Neural cell (in vitro differentiated cells): Measurements from ENCODE around the gene CHST13. TPM values are rescaled to one million over a fixed set of nuclear protein-coding genes. Genes with fewer than 3 reads are reported as not detected.

Experiments
- H2AFZ ChIP-seq: fragments of 200-600, 300-800 bp; sonication (generic), shearing (Covaris generic); 2 replicates; pipeline ENCODE4 v1.6.0; 2014; ENCODE audit warnings: low read depth, mild to moderate bottlenecking, antibody characterized with exemption, low read length, moderate library complexity
- H3F3A ChIP-seq: fragments of 200-600 bp; shearing (Covaris generic); 2 replicates; pipeline ENCODE4 v1.6.1; 2016; ENCODE audit warnings: mild to moderate bottlenecking, moderate library complexity, mixed read lengths, antibody characterized with exemption, low read length; ENCODE audit not compliant: insufficient read depth, poor library complexity, severe bottlenecking
- H3K27ac ChIP-seq: fragments of 200-600, 300-800 bp; sonication (generic), shearing (Covaris generic); 2 replicates; pipeline ENCODE4 v1.5.1; 2014; ENCODE audit warnings: mild to moderate bottlenecking, low read length, moderate library complexity
- H3K27me3 ChIP-seq: fragments of 300-800, 200-600 bp; sonication (generic), shearing (Covaris generic); 2 replicates; pipeline ENCODE4 v1.6.0; 2014; ENCODE audit warnings: mild to moderate bottlenecking, low read depth, low read length, moderate library complexity; ENCODE audit not compliant: insufficient read depth
- H3K36me3 ChIP-seq: fragments of 300-800, 200-600 bp; sonication (generic), shearing (Covaris generic); 2 replicates; pipeline ENCODE4 v1.5.1; 2014; ENCODE audit warnings: mild to moderate bottlenecking, antibody characterized with exemption, low read length, moderate library complexity; ENCODE audit not compliant: insufficient read depth
- H3K4me2 ChIP-seq: fragments of 300-800, 200-600 bp; sonication (generic), shearing (Covaris generic); 2 replicates; pipeline ENCODE4 v1.6.0; 2014; ENCODE audit warnings: mild to moderate bottlenecking, low read length
- H3K4me3 ChIP-seq: fragments of 300-800, 200-600 bp; sonication (generic), shearing (Covaris generic); 2 replicates; pipeline ENCODE4 v1.5.1; 2014; ENCODE audit warnings: mild to moderate bottlenecking, low read length, moderate library complexity
- H3K79me2 ChIP-seq: fragments of 200-600 bp; shearing (Covaris generic); replicated peaks from 2 replicates; pipeline ENCODE4 v1.6.0; 2014; ENCODE audit warnings: mild to moderate bottlenecking, low read length, moderate library complexity; ENCODE audit not compliant: insufficient read depth
- H3K9ac ChIP-seq: fragments of 300-800, 200-600 bp; sonication (generic), shearing (Covaris generic); 2 replicates; pipeline ENCODE4 v1.6.1; 2016; ENCODE audit warnings: mild to moderate bottlenecking, low read length, mixed read lengths
- H3K9me2 ChIP-seq: fragments of 200-600 bp; shearing (Covaris generic); 2 replicates; pipeline ENCODE4 v1.6.1; 2016; ENCODE audit warnings: mild to moderate bottlenecking, low read length, mixed read lengths; ENCODE audit not compliant: insufficient read depth
- H3K9me3 ChIP-seq: fragments of 200-600, 300-800 bp; sonication (generic), shearing (Covaris generic); 2 replicates; pipeline ENCODE4 v1.6.1; 2016; ENCODE audit warnings: mild to moderate bottlenecking, mixed run types, low read length, moderate library complexity, mixed read lengths
- H4K20me1 ChIP-seq: fragments of 200-600 bp; shearing (Covaris generic); 2 replicates; pipeline ENCODE4 v1.6.1; 2016; ENCODE audit warnings: mild to moderate bottlenecking, mixed run types; ENCODE audit not compliant: insufficient read depth
- EP300 ChIP-seq: fragments of 450-650 bp; conservative IDR thresholded peaks from 2 replicates; pipeline ENCODE4 v1.6.1; 2014; ENCODE audit warnings: antibody characterized with exemption, mild to moderate bottlenecking, moderate library complexity; ENCODE audit not compliant: poor library complexity, severe bottlenecking
- EZH2 ChIP-seq: fragments of 200-600, 300-800 bp; shearing (Covaris generic), sonication (generic); IDR thresholded peaks from 2 replicates; pipeline ENCODE4 v1.6.1; 2014; ENCODE audit warnings: antibody characterized with exemption, low read length, borderline replicate concordance, mild to moderate bottlenecking; ENCODE audit not compliant: insufficient read depth, poor library complexity, severe bottlenecking
- MXI1 ChIP-seq: fragments of 450-650 bp; conservative IDR thresholded peaks from 2 replicates; pipeline ENCODE4 v1.6.1; 2014; ENCODE audit warnings: antibody characterized with exemption, mild to moderate bottlenecking; ENCODE audit not compliant: poor library complexity, severe bottlenecking
- POLR2AphosphoS5 ChIP-seq: IDR thresholded peaks from 2 replicates; pipeline ENCODE4 v1.6.1; 2012
- RAD21 ChIP-seq: fragments of 450-650 bp; conservative IDR thresholded peaks from 2 replicates; pipeline ENCODE4 v1.6.1; 2014; ENCODE audit warnings: antibody characterized with exemption, mild to moderate bottlenecking, moderate library complexity
- SMC3 ChIP-seq: fragments of 450-650 bp; conservative IDR thresholded peaks from 2 replicates; pipeline ENCODE4 v1.6.1; 2014; ENCODE audit warnings: antibody characterized with exemption, mild to moderate bottlenecking, moderate library complexity; ENCODE audit not compliant: poor library complexity
- TAF1 ChIP-seq: IDR thresholded peaks from 2 replicates; pipeline ENCODE4 v1.6.1; 2012; ENCODE audit warnings: low read depth
- polyA minus RNA-seq: library from RNA; depleted of rRNA, polyadenylated mRNA; stranded (reverse); fragments of >200 nt; gene quantifications from 2 replicates; pipeline ENCODE4 v1.2.3, GENCODE V29; 2014
- polyA plus RNA-seq: library from polyadenylated mRNA; depleted of rRNA; stranded (reverse); fragments of >200 nt; gene quantifications from 2 replicates; pipeline ENCODE4 v1.2.3, GENCODE V29; 2014
- TF ChIP-seq, protein P1 (sequence below): IDR thresholded peaks from 2 replicates; pipeline ENCODE4 v1.6.1; 2012; ENCODE audit warnings: borderline replicate concordance
- TF ChIP-seq, protein P2 (sequence below): fragments of 450-650 bp; IDR thresholded peaks from 2 replicates; pipeline ENCODE4 v1.5.1; 2014; ENCODE audit warnings: antibody characterized with exemption, mild to moderate bottlenecking, moderate library complexity; ENCODE audit not compliant: poor library complexity, severe bottlenecking

Gene CHST13, protein sequence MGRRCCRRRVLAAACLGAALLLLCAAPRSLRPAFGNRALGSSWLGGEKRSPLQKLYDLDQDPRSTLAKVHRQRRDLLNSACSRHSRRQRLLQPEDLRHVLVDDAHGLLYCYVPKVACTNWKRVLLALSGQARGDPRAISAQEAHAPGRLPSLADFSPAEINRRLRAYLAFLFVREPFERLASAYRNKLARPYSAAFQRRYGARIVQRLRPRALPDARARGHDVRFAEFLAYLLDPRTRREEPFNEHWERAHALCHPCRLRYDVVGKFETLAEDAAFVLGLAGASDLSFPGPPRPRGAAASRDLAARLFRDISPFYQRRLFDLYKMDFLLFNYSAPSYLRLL
- polyA plus RNA-seq (not detected in 2 replicates), polyA minus RNA-seq (not detected in 2 replicates)

DNA sequence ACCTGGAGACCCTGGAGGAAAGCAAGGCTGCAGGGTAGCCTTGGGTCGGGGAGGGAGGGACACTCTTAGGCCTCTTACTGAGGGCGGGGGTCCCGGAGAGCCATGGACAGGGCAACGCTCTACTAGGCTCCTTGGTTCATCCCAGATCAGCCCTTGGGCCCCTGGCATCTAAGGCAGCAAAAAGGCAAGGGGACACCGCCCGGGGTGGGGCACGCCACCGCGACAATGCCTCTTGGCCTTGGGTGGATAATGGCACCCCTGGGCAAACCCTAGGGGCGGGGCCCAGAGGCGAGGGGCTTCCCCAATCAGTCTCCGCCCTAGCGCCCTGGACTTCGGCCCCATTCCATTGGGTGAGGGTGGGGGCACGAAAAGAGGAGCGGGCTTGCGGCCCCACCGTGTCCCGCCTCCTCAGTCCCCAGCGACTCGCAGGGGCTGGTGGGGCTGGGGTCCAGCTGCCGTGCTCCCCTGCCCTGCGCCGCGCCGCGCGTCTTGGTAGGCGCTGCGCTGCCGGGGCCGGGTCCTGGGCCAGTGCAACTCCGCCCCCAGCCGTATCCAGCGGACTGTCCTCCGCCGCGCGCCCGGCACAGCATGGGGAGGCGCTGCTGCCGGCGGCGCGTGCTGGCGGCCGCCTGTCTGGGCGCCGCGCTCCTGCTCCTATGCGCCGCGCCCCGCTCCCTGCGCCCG, at the start of gene CHST13:
TSS of gene CHST13 (plus strand) at position 411 of the 684 bp plus-strand sequence. CDS start at position 589, 178 bp downstream.
- Histone ChIP-seq H3K9me3 (no peaks in the 10 kb centered on the region), H3K79me2 (no peaks in the 10 kb centered on the region), H3K36me3 (no peaks in the 10 kb centered on the region), H3F3A (no peaks in the 10 kb centered on the region), H3K9ac (peak within 1 kb of the TSS; percentile 16), H3K4me2 (peak within 1 kb of the TSS; percentile 44), H2AFZ (no peak within 1 kb of the TSS), H3K27me3 (peaks cover 26% of the 10 kb centered on the region), H3K27ac (no peak within 1 kb of the TSS), H3K9me2 (no peaks in the 10 kb centered on the region), H4K20me1 (no peaks in the 10 kb centered on the region), H3K4me3 (peak within 1 kb of the TSS; percentile 65)
- TF ChIP-seq EP300 (no peak), RAD21 (no peak), MXI1 (peak; percentile 57), EZH2 (no peak), SMC3 (peak; percentile 22), POLR2AphosphoS5 (no peak), TAF1 (no peak)
- TF ChIP-seq, protein P1, sequence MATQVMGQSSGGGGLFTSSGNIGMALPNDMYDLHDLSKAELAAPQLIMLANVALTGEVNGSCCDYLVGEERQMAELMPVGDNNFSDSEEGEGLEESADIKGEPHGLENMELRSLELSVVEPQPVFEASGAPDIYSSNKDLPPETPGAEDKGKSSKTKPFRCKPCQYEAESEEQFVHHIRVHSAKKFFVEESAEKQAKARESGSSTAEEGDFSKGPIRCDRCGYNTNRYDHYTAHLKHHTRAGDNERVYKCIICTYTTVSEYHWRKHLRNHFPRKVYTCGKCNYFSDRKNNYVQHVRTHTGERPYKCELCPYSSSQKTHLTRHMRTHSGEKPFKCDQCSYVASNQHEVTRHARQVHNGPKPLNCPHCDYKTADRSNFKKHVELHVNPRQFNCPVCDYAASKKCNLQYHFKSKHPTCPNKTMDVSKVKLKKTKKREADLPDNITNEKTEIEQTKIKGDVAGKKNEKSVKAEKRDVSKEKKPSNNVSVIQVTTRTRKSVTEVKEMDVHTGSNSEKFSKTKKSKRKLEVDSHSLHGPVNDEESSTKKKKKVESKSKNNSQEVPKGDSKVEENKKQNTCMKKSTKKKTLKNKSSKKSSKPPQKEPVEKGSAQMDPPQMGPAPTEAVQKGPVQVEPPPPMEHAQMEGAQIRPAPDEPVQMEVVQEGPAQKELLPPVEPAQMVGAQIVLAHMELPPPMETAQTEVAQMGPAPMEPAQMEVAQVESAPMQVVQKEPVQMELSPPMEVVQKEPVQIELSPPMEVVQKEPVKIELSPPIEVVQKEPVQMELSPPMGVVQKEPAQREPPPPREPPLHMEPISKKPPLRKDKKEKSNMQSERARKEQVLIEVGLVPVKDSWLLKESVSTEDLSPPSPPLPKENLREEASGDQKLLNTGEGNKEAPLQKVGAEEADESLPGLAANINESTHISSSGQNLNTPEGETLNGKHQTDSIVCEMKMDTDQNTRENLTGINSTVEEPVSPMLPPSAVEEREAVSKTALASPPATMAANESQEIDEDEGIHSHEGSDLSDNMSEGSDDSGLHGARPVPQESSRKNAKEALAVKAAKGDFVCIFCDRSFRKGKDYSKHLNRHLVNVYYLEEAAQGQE = no peak
- TF ChIP-seq, protein P2, sequence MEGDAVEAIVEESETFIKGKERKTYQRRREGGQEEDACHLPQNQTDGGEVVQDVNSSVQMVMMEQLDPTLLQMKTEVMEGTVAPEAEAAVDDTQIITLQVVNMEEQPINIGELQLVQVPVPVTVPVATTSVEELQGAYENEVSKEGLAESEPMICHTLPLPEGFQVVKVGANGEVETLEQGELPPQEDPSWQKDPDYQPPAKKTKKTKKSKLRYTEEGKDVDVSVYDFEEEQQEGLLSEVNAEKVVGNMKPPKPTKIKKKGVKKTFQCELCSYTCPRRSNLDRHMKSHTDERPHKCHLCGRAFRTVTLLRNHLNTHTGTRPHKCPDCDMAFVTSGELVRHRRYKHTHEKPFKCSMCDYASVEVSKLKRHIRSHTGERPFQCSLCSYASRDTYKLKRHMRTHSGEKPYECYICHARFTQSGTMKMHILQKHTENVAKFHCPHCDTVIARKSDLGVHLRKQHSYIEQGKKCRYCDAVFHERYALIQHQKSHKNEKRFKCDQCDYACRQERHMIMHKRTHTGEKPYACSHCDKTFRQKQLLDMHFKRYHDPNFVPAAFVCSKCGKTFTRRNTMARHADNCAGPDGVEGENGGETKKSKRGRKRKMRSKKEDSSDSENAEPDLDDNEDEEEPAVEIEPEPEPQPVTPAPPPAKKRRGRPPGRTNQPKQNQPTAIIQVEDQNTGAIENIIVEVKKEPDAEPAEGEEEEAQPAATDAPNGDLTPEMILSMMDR = peak; percentile 56

DNA sequence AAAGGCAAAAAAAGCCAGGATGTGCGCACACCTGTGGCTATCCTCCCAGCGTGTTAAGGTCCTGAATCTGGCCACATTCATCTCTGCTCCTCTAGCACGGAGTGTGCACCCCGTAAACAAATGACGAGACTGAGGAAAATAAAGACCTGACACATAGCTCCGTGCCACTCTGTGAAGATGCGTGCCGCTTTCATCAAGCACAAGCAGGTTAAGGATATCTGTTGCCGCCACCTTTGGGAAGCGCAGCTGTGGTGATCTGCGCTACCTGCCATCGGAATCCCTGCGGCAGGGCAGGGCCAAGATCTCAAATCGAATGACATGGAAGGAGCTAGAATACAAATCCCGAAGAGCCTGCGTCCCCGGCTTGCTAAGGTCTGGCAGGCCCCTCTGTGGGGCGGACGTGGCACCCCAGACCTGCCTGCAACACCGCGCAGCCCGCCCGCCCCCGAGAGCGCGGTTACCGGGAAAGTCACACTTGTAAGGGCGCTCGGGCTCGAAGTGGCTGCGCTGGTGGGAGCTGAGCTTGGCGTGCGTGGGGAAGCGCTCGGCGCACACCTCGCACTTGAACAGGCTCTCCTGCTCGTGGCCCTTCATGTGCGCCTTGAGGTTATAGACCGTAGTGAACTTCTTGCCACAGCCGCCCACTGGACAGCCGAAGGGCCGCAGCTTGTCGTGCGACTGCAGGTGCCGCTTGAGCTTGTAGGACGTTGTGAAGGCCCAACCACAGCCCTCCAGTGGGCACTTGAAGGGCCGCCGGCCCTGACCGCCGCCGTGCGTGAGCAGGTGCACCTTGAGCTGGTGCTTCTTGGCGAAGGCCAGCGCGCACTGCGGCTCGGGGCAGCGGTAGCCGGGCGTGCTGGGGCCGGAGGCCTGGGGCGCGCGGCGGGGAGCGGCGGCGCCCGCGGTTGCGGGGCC, 49.2 kb upstream of the CHST13 start:
- H3K4me2 ChIP-seq = peak overlapping the region; percentile 84
- H3K36me3 ChIP-seq = no peaks in the 10 kb centered on the region
- no peaks in the 10 kb centered on the region for H3F3A ChIP-seq
- peak overlapping the region; percentile 67 for H3K27ac ChIP-seq
- peaks cover 27% of the 10 kb centered on the region for H4K20me1 ChIP-seq
- peak overlapping the region; percentile 82 for H3K9ac ChIP-seq
- H3K79me2 ChIP-seq = peaks cover 39% of the 10 kb centered on the region
- H3K4me3 ChIP-seq = peak overlapping the region; percentile 83
- no peaks in the 10 kb centered on the region for H3K27me3 ChIP-seq
- H3K9me3 ChIP-seq = no peaks in the 10 kb centered on the region
- TF ChIP-seq RAD21 (peak; percentile 8), MXI1 (peak; percentile 64), TAF1 (no peak)
- TF ChIP-seq, protein P2 = no peak
- no peak overlapping the region for H2AFZ ChIP-seq
- no peaks in the 10 kb centered on the region for H3K9me2 ChIP-seq
